PC-9 (cell line): Measurements from ENCODE around the gene KDM1A. TPM values are rescaled to one million over a fixed set of nuclear protein-coding genes. Genes with fewer than 3 reads are reported as not detected.
A peak's percentile ranks its signal among the peaks of the same experiment; 100 is the strongest.

Experiments used
- BruUV-seq: library from RNA; stranded (reverse); fragments of 400-500 nt; replicated peaks from 2 replicates; lab custom pipeline; 2021; lab: Mats Ljungman, UMichigan
- CTCF ChIA-PET: fragments of 300-600 bp; sonication (Branson Sonifier 250); formaldehyde crosslinking; loops from one replicate; lab custom pipeline; 2022; ENCODE audit warnings: antibody characterized with exemption; lab: Charles Lee
- POLR2A ChIA-PET: fragments of 300-600 bp; sonication (Branson Sonifier 250); formaldehyde crosslinking; loops from one replicate; lab custom pipeline; 2022; ENCODE audit warnings: antibody characterized with exemption; ENCODE audit not compliant: unreplicated experiment; lab: Charles Lee
- DNase-seq, 2 experiments: peaks; one replicate each; pipeline versions ENCODE4 v3.0.0 to v3.0.0-alpha.2; 2015 to 2022; ENCODE audit warnings: mixed read lengths in 1 of 2
- H2AFZ ChIP-seq: fragments of 200-600 bp; sonication (generic); 2 replicates; pipeline ENCODE4 v1.8.1; 2017; ENCODE audit warnings: antibody characterized with exemption
- H3F3A ChIP-seq: fragments of 200-600 bp; sonication (generic); 2 replicates; pipeline ENCODE4 v1.8.1; 2017; ENCODE audit warnings: antibody characterized with exemption, mild to moderate bottlenecking, low read depth; ENCODE audit not compliant: insufficient read depth
- H3K27ac ChIP-seq: fragments of 200-600 bp; sonication (generic); 2 replicates; pipeline ENCODE4 v1.6.1; 2016; ENCODE audit warnings: mixed run types
- H3K27me3 ChIP-seq: fragments of 200-600 bp; sonication (generic); 2 replicates; pipeline ENCODE4 v1.6.1; 2016; ENCODE audit warnings: low read depth, mixed run types; ENCODE audit not compliant: insufficient read depth
- H3K36me3 ChIP-seq: fragments of 200-600 bp; sonication (generic); 2 replicates; pipeline ENCODE4 v1.6.1; 2016; ENCODE audit warnings: low read depth, mixed run types
- H3K4me1 ChIP-seq: fragments of 200-600 bp; sonication (generic); replicated peaks from 2 replicates; pipeline ENCODE4 v1.6.1; 2016; ENCODE audit warnings: mixed run types; ENCODE audit not compliant: insufficient read depth
- H3K4me2 ChIP-seq: fragments of 200-600 bp; sonication (generic); 2 replicates; pipeline ENCODE4 v1.6.1; 2017; ENCODE audit warnings: mixed run types
- H3K4me3 ChIP-seq: fragments of 200-600 bp; sonication (generic); 2 replicates; pipeline ENCODE4 v1.6.1; 2016; ENCODE audit warnings: mixed run types
- H3K79me2 ChIP-seq: fragments of 200-600 bp; sonication (generic); 2 replicates; pipeline ENCODE4 v1.6.1; 2017; ENCODE audit warnings: low read depth, mixed run types
- H3K9me2 ChIP-seq: fragments of 200-600 bp; sonication (generic); 2 replicates; pipeline ENCODE4 v1.8.1; 2017; ENCODE audit warnings: mild to moderate bottlenecking; ENCODE audit not compliant: insufficient read depth
- H3K9me3 ChIP-seq: fragments of 200-600 bp; sonication (generic); 2 replicates; pipeline ENCODE4 v1.8.1; 2016; ENCODE audit warnings: low read depth; ENCODE audit not compliant: insufficient read depth
- H4K20me1 ChIP-seq: fragments of 200-600 bp; sonication (generic); 2 replicates; pipeline ENCODE4 v1.8.1; 2017; ENCODE audit not compliant: insufficient read depth
- EZH2 ChIP-seq: fragments of 200-600 bp; sonication (generic); IDR thresholded peaks from 2 replicates; pipeline ENCODE4 v1.8.0; 2017; ENCODE audit warnings: antibody characterized with exemption, low read depth
- intact Hi-C: fragments of 100-400 bp; cut with micrococcal nuclease; formaldehyde crosslinking; loops from one replicate; pipeline ENCODE4 v1.10.0; 2022; ENCODE audit not compliant: unreplicated experiment
- total RNA-seq: library from RNA; stranded (reverse); gene quantifications from 2 replicates; pipeline ENCODE4 v1.2.3, GENCODE V29; 2021
- TF ChIP-seq, protein P1 (sequence below): fragments of 200-600 bp; sonication (generic); conservative IDR thresholded peaks from 2 replicates; pipeline ENCODE4 v1.6.1; 2017; ENCODE audit warnings: mixed run types, antibody characterized with exemption, mild to moderate bottlenecking, moderate library complexity

Gene KDM1A
- total RNA-seq, 1 experiment from 2014 or later = 213 TPM

DNA sequence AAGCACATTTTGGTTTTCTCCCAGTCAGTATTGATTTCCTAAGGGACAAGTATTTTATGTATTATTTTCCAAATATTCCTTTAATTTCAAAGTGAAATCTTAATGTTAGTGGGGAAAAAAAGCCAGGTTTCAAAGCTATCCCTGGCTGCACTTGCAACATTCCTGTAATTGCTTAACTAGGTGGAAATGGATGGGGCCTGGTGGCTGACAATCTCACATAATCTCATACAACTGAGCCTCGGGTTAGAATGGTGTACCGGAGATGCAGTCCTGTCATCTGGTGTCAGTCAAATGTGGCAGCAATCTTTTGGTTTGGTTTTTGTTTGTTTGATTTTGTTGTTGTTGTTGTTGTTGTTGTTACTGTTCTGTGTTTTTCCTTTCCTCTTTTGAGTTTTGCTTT lies 46.1 kb downstream of the KDM1A start:
- POLR2A ChIA-PET = no interaction called here
- Histone ChIP-seq H3K27me3 (no peaks in the 10 kb centered on the region), H3K79me2 (peaks cover 85% of the 10 kb centered on the region), H2AFZ (no peak overlapping the region), H4K20me1 (peaks cover 17% of the 10 kb centered on the region), H3F3A (peaks cover 68% of the 10 kb centered on the region), H3K36me3 (peaks cover 29% of the 10 kb centered on the region), H3K9me3 (no peaks in the 10 kb centered on the region), H3K27ac (peak overlapping the region; percentile 27; the same call in 1 of the 2 replicates), H3K4me3 (no peak overlapping the region), H3K4me1 (no peaks in the 10 kb centered on the region), H3K4me2 (no peak overlapping the region), H3K9me2 (no peaks in the 10 kb centered on the region)
- TF ChIP-seq EZH2 = no peak
- TF ChIP-seq, protein P1, sequence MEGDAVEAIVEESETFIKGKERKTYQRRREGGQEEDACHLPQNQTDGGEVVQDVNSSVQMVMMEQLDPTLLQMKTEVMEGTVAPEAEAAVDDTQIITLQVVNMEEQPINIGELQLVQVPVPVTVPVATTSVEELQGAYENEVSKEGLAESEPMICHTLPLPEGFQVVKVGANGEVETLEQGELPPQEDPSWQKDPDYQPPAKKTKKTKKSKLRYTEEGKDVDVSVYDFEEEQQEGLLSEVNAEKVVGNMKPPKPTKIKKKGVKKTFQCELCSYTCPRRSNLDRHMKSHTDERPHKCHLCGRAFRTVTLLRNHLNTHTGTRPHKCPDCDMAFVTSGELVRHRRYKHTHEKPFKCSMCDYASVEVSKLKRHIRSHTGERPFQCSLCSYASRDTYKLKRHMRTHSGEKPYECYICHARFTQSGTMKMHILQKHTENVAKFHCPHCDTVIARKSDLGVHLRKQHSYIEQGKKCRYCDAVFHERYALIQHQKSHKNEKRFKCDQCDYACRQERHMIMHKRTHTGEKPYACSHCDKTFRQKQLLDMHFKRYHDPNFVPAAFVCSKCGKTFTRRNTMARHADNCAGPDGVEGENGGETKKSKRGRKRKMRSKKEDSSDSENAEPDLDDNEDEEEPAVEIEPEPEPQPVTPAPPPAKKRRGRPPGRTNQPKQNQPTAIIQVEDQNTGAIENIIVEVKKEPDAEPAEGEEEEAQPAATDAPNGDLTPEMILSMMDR = no peak
- CTCF ChIA-PET = no interaction called here
- no peak for DNase-seq
- intact Hi-C loops = no loop called here
- no TSS peak for BruUV-seq

DNA sequence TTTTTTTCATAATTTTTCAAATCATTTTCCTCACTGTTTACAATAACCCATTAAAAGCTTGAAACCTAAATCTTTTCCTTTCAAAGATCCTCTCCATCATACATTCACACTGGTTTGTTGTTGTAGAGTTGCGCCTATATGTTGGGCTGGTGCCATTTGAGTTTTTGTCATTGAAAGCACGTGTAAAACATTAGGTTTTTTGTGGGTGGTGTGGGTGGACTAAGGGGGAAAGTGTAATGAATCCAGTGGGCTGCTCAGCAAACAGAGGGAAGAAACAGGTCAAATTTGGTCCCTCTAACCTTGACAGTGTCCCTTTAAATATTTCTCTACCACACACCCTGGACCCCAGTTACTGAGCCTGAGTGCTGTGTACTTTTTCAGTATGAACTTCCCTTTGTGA lies 46.8 kb downstream of the KDM1A start:
- H2AFZ ChIP-seq = no peak overlapping the region
- no peak overlapping the region for H3K4me2 ChIP-seq
- peaks cover 68% of the 10 kb centered on the region for H3F3A ChIP-seq
- intact Hi-C loops = no loop called here
- no peak for DNase-seq
- no peaks in the 10 kb centered on the region for H3K27me3 ChIP-seq
- no peaks in the 10 kb centered on the region for H3K4me1 ChIP-seq
- no peaks in the 10 kb centered on the region for H3K9me3 ChIP-seq
- ChIA-PET CTCF (no interaction called here), POLR2A (no interaction called here)
- H3K9me2 ChIP-seq = no peaks in the 10 kb centered on the region
- TF ChIP-seq, protein P1 = no peak
- no peak for TF ChIP-seq EZH2
- no TSS peak for BruUV-seq
- peaks cover 35% of the 10 kb centered on the region for H3K36me3 ChIP-seq
- peak overlapping the region; percentile 27; the same call in 1 of the 2 replicates for H3K27ac ChIP-seq
- peaks cover 78% of the 10 kb centered on the region for H3K79me2 ChIP-seq
- H4K20me1 ChIP-seq = peaks cover 17% of the 10 kb centered on the region
- no peak overlapping the region for H3K4me3 ChIP-seq

DNA sequence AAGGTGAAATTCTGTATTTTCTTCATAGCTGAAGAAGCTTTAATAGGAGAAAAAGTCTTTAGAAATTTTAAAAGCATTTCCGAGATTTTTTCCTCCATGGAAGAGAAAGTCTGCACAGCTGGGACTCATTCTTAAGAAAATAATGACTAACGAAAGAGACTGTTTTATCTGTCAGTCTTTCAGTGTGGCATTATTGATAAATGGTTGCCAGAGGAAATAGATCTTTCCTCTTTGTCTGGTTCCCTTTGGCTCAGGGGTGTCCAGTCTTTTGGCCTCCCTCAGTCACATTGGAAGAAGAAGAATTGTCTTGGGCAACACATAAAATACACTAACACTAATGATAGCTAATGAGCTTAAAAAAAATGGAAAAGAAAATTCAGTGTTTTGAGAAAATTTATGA lies 49.9 kb downstream of the KDM1A start:
- Histone ChIP-seq H3K9me3 (no peaks in the 10 kb centered on the region), H3K4me3 (no peak overlapping the region), H3K27me3 (no peaks in the 10 kb centered on the region), H3K4me1 (no peaks in the 10 kb centered on the region), H3K9me2 (no peaks in the 10 kb centered on the region), H3K79me2 (peaks cover 76% of the 10 kb centered on the region), H3K36me3 (peaks cover 60% of the 10 kb centered on the region), H4K20me1 (peaks cover 22% of the 10 kb centered on the region), H3K27ac (no peak overlapping the region), H3K4me2 (no peak overlapping the region), H2AFZ (no peak overlapping the region), H3F3A (peaks cover 80% of the 10 kb centered on the region)
- no TSS peak for BruUV-seq
- intact Hi-C loops = no loop called here
- ChIA-PET POLR2A (interaction anchor here (0.6 kb wide), 1 partner anchor 30 kb away, joined by 3 read pairs; no protein-coding TSS in a partner anchor), CTCF (no interaction called here)
- no peak for DNase-seq
- no peak for TF ChIP-seq EZH2
- TF ChIP-seq, protein P1 = no peak
